HEK293 (cell line): Measurements from ENCODE around the gene FAM227B.

Experiments used
- CTCF ChIA-PET: fragments of 350-600 bp; formaldehyde crosslinking; extraction: SDS; loops from one replicate; lab custom pipeline; 2021; ENCODE audit warnings: antibody characterized with exemption; lab: Yijun Ruan, JAX
- POLR2A ChIA-PET: fragments of 300-600 bp; formaldehyde crosslinking; extraction: SDS; loops from one replicate; lab custom pipeline; 2020; ENCODE audit warnings: antibody characterized with exemption, inconsistent platforms; lab: Yijun Ruan, JAX
- H3K27ac ChIP-seq: fragments of 200-500 bp; sonication (Bioruptor generic); 2 replicates; pipeline ENCODE4 v1.5.1; 2014; ENCODE audit warnings: low read depth, low read length, control low read depth, inconsistent platforms; ENCODE audit errors: extremely low read depth
- H3K36me3 ChIP-seq, 2 experiments: fragments of 200-500 bp in 1 of 2; sonication (Bioruptor generic) in 1 of 2; 1 replicate in 1 of 2; 2 replicates in 1 of 2; pipeline ENCODE4 v1.5.1; 2014 to 2017; ENCODE audit warnings: inconsistent platforms in 2 of 2, low read length in 2 of 2; ENCODE audit not compliant: control insufficient read depth in 2 of 2, insufficient read depth in 1 of 2
- H3K4me1 ChIP-seq: fragments of 200-500 bp; sonication (Bioruptor generic); 2 replicates; pipeline ENCODE4 v1.5.1; 2014; ENCODE audit warnings: mild to moderate bottlenecking, low read length, inconsistent platforms; ENCODE audit not compliant: control insufficient read depth, insufficient read depth
- H3K4me3 ChIP-seq: 2 replicates; pipeline ENCODE4 v1.5.1; 2011; ENCODE audit warnings: low read depth, mild to moderate bottlenecking, control low read depth, low read length, moderate library complexity
- H3K9me3 ChIP-seq: fragments of 200-500 bp; sonication (Bioruptor generic); 2 replicates; pipeline ENCODE4 v1.5.1; 2014; ENCODE audit warnings: low read depth, low read length, inconsistent platforms; ENCODE audit not compliant: control insufficient read depth, insufficient read depth
- KLF7 ChIP-seq: fragments of 450-650 bp; formaldehyde crosslinking; IDR thresholded peaks from 2 replicates; pipeline ENCODE4 v1.5.1; 2016; ENCODE audit warnings: missing biosample characterization, missing genetic modification characterization, borderline replicate concordance
- OVOL3 ChIP-seq: fragments of 450-650 bp; formaldehyde crosslinking; IDR thresholded peaks from 2 replicates; pipeline ENCODE4 v1.5.1; 2016; ENCODE audit warnings: missing biosample characterization, missing genetic modification characterization
- SALL2 ChIP-seq: fragments of 450-650 bp; formaldehyde crosslinking; IDR thresholded peaks from 2 replicates; pipeline ENCODE4 v1.5.0; 2017; ENCODE audit warnings: missing biosample characterization, mild to moderate bottlenecking, missing genetic modification characterization, borderline replicate concordance
- SP3 ChIP-seq: fragments of 450-650 bp; formaldehyde crosslinking; IDR thresholded peaks from 2 replicates; pipeline ENCODE4 v1.5.1; 2016; ENCODE audit warnings: missing biosample characterization, missing genetic modification characterization
- SP7 ChIP-seq: fragments of 450-650 bp; formaldehyde crosslinking; IDR thresholded peaks from 2 replicates; pipeline ENCODE4 v1.5.1; 2016; ENCODE audit warnings: missing biosample characterization, missing genetic modification characterization
- TRIM28 ChIP-seq: IDR thresholded peaks from 2 replicates; pipeline ENCODE4 v1.6.1; 2011; ENCODE audit warnings: low read length, control low read depth, borderline replicate concordance
- WT1 ChIP-seq: fragments of 450-650 bp; formaldehyde crosslinking; IDR thresholded peaks from 2 replicates; pipeline ENCODE4 v1.5.1; 2016; ENCODE audit warnings: missing biosample characterization, missing genetic modification characterization
- ZBTB20 ChIP-seq: fragments of 450-650 bp; formaldehyde crosslinking; IDR thresholded peaks from 2 replicates; pipeline ENCODE4 v1.5.1; 2016; ENCODE audit warnings: missing biosample characterization, missing genetic modification characterization
- ZFHX2 ChIP-seq: fragments of 450-650 bp; formaldehyde crosslinking; conservative IDR thresholded peaks from 2 replicates; pipeline ENCODE4 v1.5.1; 2016; ENCODE audit warnings: missing biosample characterization, missing genetic modification characterization
- ZFP3 ChIP-seq: fragments of 450-650 bp; formaldehyde crosslinking; IDR thresholded peaks from 2 replicates; pipeline ENCODE4 v1.5.1; 2016; ENCODE audit warnings: low read depth, missing biosample characterization, missing genetic modification characterization
- ZFP41 ChIP-seq: fragments of 450-650 bp; formaldehyde crosslinking; IDR thresholded peaks from 2 replicates; pipeline ENCODE4 v1.5.1; 2016; ENCODE audit warnings: missing biosample characterization, missing genetic modification characterization, borderline replicate concordance
- ZNF112 ChIP-seq: fragments of 450-650 bp; formaldehyde crosslinking; IDR thresholded peaks from 2 replicates; pipeline ENCODE4 v1.5.0; 2017; ENCODE audit warnings: missing biosample characterization, missing genetic modification characterization
- ZNF155 ChIP-seq: fragments of 450-650 bp; formaldehyde crosslinking; IDR thresholded peaks from 2 replicates; pipeline ENCODE4 v1.5.1; 2016; ENCODE audit warnings: missing biosample characterization, missing genetic modification characterization
- ZNF292 ChIP-seq: fragments of 450-650 bp; formaldehyde crosslinking; IDR thresholded peaks from 2 replicates; pipeline ENCODE4 v1.5.1; 2016; ENCODE audit warnings: low read depth, missing biosample characterization, missing genetic modification characterization, borderline replicate concordance
- ZNF311 ChIP-seq: fragments of 450-650 bp; formaldehyde crosslinking; IDR thresholded peaks from 2 replicates; pipeline ENCODE4 v1.5.1; 2017; ENCODE audit warnings: missing biosample characterization, missing genetic modification characterization, borderline replicate concordance
- ZNF416 ChIP-seq: fragments of 450-650 bp; formaldehyde crosslinking; IDR thresholded peaks from 2 replicates; pipeline ENCODE4 v1.5.1; 2016; ENCODE audit warnings: missing biosample characterization, missing genetic modification characterization
- ZNF521 ChIP-seq: fragments of 450-650 bp; formaldehyde crosslinking; IDR thresholded peaks from 2 replicates; pipeline ENCODE4 v1.5.1; 2017; ENCODE audit warnings: missing biosample characterization, mild to moderate bottlenecking, missing genetic modification characterization
- ZNF677 ChIP-seq: fragments of 450-650 bp; IDR thresholded peaks from 2 replicates; pipeline ENCODE4 v1.5.0; 2018; ENCODE audit warnings: missing biosample characterization, mild to moderate bottlenecking, missing genetic modification characterization, moderate library complexity
- ZNF837 ChIP-seq: fragments of 450-650 bp; formaldehyde crosslinking; IDR thresholded peaks from 2 replicates; pipeline ENCODE4 v1.5.1; 2016; ENCODE audit warnings: missing biosample characterization, missing genetic modification characterization
- ZSCAN23 ChIP-seq: fragments of 450-650 bp; formaldehyde crosslinking; IDR thresholded peaks from 2 replicates; pipeline ENCODE4 v1.5.1; 2016; ENCODE audit warnings: missing biosample characterization, missing genetic modification characterization
- TF ChIP-seq, protein P1 (sequence below): IDR thresholded peaks from 2 replicates; pipeline ENCODE4 v1.6.1; 2011; ENCODE audit warnings: mild to moderate bottlenecking, low read depth, low read length, borderline replicate concordance
- TF ChIP-seq, protein P2 (sequence below): fragments of 450-650 bp; formaldehyde crosslinking; IDR thresholded peaks from 2 replicates; pipeline ENCODE4 v1.5.1; 2016; ENCODE audit warnings: missing biosample characterization, missing genetic modification characterization
- TF ChIP-seq, protein P3 (sequence below): fragments of 450-650 bp; formaldehyde crosslinking; IDR thresholded peaks from 2 replicates; pipeline ENCODE4 v1.5.1; 2016; ENCODE audit warnings: missing biosample characterization, missing genetic modification characterization
- TF ChIP-seq, protein P4 (sequence below): fragments of 450-650 bp; formaldehyde crosslinking; IDR thresholded peaks from 2 replicates; pipeline ENCODE4 v1.5.1; 2016; ENCODE audit warnings: missing biosample characterization, missing genetic modification characterization
- TF ChIP-seq, protein P5 (sequence below): fragments of 450-650 bp; formaldehyde crosslinking; IDR thresholded peaks from 2 replicates; pipeline ENCODE4 v1.5.1; 2016; ENCODE audit warnings: missing biosample characterization, missing genetic modification characterization
- TF ChIP-seq, protein P6 (sequence below): fragments of 450-650 bp; formaldehyde crosslinking; IDR thresholded peaks from 2 replicates; pipeline ENCODE4 v1.5.1; 2016; ENCODE audit warnings: missing biosample characterization, missing genetic modification characterization
- TF ChIP-seq, protein P7 (sequence below): fragments of 450-650 bp; formaldehyde crosslinking; IDR thresholded peaks from 2 replicates; pipeline ENCODE4 v1.5.0; 2017; ENCODE audit warnings: missing biosample characterization, missing genetic modification characterization, borderline replicate concordance

Gene FAM227B

DNA sequence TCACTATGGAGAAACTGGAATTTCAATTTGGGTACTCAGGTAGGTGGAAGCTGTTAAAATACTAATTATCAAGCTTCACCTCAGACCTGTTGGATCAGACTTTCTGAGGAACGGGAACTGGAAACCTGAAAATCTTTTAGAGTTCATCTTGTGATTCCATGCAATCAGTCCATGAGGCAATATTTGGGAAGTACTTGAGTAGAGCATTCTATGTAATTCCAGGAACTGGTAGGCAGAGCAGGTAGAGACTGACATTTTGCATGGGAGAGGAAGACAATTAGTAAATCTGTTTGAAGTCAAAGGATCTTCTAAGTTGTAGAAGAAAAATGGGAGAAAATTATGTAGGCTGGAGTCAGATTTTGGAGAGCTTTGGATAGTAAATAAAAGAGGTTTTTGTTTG lies 154.5 kb downstream of the FAM227B start:
- Histone ChIP-seq H3K9me3 (no peaks in the 10 kb centered on the region), H3K27ac (no peak overlapping the region), H3K4me1 (no peaks in the 10 kb centered on the region), H3K36me3 (no peaks in the 10 kb centered on the region), H3K4me3 (no peak overlapping the region)
- ChIA-PET POLR2A (no interaction called here), CTCF (no interaction called here)
- no peak for TF ChIP-seq SALL2 (tag by site-specific recombination)
- no peak for TF ChIP-seq SP3 (tag by site-specific recombination)
- no peak for TF ChIP-seq ZNF677
- no peak for TF ChIP-seq ZNF292
- TF ChIP-seq ZNF112, result no peak
- no peak for TF ChIP-seq ZNF416 (tag by site-specific recombination)
- no peak for TF ChIP-seq ZBTB20 (tag by site-specific recombination)
- no peak for TF ChIP-seq TRIM28
- TF ChIP-seq, protein P1, sequence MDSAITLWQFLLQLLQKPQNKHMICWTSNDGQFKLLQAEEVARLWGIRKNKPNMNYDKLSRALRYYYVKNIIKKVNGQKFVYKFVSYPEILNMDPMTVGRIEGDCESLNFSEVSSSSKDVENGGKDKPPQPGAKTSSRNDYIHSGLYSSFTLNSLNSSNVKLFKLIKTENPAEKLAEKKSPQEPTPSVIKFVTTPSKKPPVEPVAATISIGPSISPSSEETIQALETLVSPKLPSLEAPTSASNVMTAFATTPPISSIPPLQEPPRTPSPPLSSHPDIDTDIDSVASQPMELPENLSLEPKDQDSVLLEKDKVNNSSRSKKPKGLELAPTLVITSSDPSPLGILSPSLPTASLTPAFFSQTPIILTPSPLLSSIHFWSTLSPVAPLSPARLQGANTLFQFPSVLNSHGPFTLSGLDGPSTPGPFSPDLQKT, result no peak
- TF ChIP-seq SP7 (tag by site-specific recombination), result no peak
- TF ChIP-seq ZFP41 (tag by site-specific recombination), result no peak
- no peak for TF ChIP-seq WT1 (tag by site-specific recombination)
- TF ChIP-seq, protein P2, sequence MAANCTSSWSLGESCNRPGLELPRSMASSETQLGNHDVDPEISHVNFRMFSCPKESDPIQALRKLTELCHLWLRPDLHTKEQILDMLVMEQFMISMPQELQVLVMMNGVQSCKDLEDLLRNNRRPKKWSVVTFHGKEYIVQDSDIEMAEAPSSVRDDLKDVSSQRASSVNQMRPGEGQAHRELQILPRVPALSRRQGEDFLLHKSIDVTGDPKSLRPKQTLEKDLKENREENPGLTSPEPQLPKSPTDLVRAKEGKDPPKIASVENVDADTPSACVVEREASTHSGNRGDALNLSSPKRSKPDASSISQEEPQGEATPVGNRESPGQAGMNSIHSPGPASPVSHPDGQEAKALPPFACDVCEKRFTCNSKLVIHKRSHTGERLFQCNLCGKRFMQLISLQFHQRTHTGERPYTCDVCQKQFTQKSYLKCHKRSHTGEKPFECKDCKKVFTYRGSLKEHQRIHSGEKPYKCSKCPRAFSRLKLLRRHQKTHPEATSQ, result no peak
- TF ChIP-seq ZNF155, result no peak
- no peak for TF ChIP-seq OVOL3 (tag by site-specific recombination)
- no peak for TF ChIP-seq ZNF521 (tag by site-specific recombination)
- no peak for TF ChIP-seq ZFP3 (tag by site-specific recombination)
- TF ChIP-seq, protein P3, sequence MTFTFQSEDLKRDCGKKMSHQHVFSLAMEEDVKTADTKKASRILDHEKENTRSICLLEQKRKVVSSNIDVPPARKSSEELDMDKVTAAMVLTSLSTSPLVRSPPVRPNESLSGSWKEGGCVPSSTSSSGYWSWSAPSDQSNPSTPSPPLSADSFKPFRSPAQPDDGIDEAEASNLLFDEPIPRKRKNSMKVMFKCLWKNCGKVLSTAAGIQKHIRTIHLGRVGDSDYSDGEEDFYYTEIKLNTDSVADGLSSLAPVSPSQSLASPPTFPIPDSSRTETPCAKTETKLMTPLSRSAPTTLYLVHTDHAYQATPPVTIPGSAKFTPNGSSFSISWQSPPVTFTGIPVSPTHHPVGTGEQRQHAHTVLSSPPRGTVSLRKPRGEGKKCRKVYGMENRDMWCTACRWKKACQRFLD (tag by site-specific recombination), result no peak

DNA sequence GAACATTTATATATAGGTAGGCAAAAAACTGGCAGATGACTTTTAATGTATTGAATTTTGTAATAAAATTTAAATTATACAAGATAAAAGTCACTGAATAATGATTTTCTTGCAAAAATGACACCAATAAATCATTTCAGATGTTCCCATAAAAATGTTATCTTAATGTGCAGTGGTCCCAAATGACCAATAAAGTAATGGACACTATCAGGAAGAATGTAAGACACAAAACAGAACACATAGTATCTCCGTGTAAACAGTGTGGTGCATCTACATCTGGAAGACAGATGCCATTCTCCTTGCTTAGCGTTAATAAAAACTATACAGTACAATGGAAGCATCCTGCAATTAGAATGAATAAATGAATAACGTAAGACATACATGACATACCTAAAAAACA lies 156.1 kb downstream of the FAM227B start:
- Histone ChIP-seq H3K4me3 (no peak overlapping the region), H3K9me3 (no peaks in the 10 kb centered on the region), H3K36me3 (no peaks in the 10 kb centered on the region), H3K4me1 (no peaks in the 10 kb centered on the region), H3K27ac (no peak overlapping the region)
- CTCF ChIA-PET, result no interaction called here
- POLR2A ChIA-PET, result no interaction called here
- TF ChIP-seq ZFHX2 (no peak), ZNF837 (tag by site-specific recombination) (no peak), ZNF311 (tag by site-specific recombination) (no peak), KLF7 (no peak), ZNF677 (no peak), SP3 (tag by site-specific recombination) (no peak), ZSCAN23 (tag by site-specific recombination) (no peak)
- TF ChIP-seq, protein P4, sequence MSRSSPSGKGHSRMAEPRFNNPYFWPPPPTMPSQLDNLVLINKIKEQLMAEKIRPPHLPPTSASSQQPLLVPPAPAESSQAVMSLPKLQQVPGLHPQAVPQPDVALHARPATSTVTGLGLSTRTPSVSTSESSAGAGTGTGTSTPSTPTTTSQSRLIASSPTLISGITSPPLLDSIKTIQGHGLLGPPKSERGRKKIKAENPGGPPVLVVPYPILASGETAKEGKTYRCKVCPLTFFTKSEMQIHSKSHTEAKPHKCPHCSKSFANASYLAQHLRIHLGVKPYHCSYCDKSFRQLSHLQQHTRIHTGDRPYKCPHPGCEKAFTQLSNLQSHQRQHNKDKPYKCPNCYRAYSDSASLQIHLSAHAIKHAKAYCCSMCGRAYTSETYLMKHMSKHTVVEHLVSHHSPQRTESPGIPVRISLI (tag by site-specific recombination), result no peak
- TF ChIP-seq, protein P5, sequence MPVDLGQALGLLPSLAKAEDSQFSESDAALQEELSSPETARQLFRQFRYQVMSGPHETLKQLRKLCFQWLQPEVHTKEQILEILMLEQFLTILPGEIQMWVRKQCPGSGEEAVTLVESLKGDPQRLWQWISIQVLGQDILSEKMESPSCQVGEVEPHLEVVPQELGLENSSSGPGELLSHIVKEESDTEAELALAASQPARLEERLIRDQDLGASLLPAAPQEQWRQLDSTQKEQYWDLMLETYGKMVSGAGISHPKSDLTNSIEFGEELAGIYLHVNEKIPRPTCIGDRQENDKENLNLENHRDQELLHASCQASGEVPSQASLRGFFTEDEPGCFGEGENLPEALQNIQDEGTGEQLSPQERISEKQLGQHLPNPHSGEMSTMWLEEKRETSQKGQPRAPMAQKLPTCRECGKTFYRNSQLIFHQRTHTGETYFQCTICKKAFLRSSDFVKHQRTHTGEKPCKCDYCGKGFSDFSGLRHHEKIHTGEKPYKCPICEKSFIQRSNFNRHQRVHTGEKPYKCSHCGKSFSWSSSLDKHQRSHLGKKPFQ, result no peak
- TF ChIP-seq, protein P6, sequence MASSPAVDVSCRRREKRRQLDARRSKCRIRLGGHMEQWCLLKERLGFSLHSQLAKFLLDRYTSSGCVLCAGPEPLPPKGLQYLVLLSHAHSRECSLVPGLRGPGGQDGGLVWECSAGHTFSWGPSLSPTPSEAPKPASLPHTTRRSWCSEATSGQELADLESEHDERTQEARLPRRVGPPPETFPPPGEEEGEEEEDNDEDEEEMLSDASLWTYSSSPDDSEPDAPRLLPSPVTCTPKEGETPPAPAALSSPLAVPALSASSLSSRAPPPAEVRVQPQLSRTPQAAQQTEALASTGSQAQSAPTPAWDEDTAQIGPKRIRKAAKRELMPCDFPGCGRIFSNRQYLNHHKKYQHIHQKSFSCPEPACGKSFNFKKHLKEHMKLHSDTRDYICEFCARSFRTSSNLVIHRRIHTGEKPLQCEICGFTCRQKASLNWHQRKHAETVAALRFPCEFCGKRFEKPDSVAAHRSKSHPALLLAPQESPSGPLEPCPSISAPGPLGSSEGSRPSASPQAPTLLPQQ (tag by site-specific recombination), result no peak
- TF ChIP-seq, protein P7, sequence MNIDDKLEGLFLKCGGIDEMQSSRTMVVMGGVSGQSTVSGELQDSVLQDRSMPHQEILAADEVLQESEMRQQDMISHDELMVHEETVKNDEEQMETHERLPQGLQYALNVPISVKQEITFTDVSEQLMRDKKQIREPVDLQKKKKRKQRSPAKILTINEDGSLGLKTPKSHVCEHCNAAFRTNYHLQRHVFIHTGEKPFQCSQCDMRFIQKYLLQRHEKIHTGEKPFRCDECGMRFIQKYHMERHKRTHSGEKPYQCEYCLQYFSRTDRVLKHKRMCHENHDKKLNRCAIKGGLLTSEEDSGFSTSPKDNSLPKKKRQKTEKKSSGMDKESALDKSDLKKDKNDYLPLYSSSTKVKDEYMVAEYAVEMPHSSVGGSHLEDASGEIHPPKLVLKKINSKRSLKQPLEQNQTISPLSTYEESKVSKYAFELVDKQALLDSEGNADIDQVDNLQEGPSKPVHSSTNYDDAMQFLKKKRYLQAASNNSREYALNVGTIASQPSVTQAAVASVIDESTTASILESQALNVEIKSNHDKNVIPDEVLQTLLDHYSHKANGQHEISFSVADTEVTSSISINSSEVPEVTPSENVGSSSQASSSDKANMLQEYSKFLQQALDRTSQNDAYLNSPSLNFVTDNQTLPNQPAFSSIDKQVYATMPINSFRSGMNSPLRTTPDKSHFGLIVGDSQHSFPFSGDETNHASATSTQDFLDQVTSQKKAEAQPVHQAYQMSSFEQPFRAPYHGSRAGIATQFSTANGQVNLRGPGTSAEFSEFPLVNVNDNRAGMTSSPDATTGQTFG, result no peak
